ENCODE data around the gene FUT6.
"Not testable (repeated sequence)": the region's sequence is repeated elsewhere in the genome, so short reads cannot be mapped to it uniquely, and the experiment has no call there.

Gene FUT6

DNA sequence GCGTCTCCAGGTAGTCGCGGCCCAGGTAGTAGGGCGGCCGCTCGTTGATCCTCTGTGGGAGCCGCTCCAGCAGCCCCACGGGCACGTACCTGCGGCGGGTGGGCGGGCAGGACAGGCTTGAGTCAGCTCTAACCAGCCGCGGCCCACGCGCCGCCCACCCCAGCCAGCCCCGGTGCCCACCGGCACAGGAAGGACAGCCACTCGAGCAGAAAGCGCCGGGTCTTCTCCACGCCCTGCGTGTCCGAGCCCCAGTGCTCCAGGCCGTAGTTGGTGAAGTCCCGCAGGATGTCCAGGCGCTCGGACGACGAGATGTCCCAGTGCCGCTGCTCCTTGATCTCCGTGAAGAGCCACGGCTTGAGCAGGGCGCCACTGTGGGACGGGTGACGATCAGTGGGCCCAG is 54.1 kb downstream of the FUT6 start:
- DNase-seq (ENCODE audit: low spot score) = no peak

DNA sequence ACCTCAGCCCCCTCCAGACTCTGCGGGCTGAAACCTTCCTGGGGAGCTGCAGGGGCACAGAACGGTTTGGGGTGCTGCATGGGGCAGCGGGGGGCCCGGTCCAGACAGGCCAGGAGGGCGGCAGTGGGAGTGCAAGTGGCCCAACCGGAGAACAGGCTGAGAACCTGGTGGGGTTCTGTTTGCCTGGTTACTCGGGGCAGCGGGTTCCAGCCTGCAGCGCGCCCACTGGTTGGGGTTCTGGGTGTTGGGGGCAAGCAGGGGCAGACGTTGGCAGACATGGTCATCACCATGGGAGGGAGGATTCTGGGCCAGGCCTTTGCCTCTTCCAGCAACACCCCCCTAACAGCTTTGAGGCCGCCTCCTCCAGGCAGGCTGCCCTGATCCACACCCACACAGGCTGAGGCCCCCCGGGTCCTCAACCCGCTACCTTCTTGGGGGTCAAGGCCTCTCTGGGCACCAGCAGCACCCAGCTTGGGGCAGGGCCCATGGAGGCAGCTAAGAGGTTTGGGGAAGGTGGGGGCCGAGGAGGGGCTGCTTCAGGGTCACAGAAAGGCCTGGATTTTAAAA is 54.8 kb downstream of the FUT6 start, which contains the start of gene PRR22:
Gene PRR22, minus strand, starts transcription at position 166 of the 567 bp plus-strand sequence. Its CDS starts 86 bp downstream, at position 80.
- DNase-seq (ENCODE audit: low spot score) = no peak

DNA sequence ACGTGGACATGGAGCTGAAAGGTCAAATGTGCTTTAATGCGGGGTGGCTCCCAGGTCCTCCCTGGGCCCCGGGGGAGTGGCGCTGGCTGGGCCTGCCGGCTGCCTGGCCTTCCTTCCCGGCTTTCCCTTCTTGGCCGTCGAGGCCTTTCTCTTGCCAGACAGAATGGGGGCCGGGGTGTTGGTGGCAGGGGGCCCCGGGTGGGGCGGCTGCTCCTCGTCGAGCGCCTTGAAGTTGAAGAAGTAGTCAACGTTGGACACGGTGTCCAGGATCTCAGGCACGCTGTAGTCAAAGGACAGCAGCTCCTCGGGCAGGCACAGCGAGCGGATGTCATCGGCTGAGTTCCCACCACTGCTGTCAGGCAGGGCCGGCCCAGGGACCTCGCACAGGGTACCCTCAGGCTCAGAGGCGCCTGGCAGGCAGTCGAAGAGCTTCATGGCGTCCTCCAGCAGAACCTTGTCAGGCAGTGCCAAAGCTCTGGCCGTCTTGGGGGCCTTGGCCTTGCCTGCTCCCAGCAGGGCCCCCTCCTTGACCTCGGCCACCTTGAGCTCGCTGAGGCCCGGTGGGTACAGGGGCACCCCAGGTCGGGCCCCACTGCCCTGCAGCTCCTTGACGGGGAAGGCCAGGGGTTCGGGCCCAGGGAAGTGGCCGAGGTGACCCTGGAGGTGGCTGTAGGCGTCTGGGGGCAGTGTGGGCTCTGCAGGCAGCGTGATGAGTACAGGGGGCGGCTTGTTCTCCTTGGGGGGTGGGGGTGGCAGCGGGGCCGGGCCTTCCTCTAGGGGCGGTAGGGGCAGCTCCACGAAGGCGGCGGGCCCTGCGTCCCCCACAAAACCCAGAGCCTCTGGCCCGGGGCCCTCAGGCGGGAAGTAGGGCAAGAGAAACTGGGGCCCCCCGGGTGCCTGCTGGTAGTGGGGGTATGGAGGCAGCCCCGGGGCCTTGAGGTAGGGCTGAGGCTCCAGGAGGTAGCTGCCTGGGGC is 56.3 kb downstream of the FUT6 start:
- DNase-seq (ENCODE audit: low spot score) = no peak

DNA sequence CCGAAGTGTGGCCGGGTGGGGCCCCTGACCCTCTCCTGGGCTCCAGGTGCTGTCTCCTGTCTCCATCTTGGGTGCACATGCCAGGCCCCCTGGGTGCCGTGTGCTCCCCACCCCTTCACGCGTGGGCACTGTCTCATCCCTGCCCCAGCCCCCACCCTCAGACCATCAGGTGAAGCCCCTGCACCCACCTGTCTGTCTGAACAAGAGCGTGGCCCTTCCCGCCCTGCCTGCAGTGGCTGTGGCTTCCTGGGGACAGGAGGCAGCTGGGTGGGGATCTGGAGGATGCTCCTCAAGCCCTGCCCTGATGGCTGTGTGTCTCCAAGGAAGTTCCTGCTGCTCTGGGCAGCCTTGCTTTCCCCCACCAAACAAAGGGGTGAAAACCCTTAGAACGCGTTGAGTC is 57.2 kb downstream of the FUT6 start:
- DNase-seq (ENCODE audit: low spot score) = no peak

DNA sequence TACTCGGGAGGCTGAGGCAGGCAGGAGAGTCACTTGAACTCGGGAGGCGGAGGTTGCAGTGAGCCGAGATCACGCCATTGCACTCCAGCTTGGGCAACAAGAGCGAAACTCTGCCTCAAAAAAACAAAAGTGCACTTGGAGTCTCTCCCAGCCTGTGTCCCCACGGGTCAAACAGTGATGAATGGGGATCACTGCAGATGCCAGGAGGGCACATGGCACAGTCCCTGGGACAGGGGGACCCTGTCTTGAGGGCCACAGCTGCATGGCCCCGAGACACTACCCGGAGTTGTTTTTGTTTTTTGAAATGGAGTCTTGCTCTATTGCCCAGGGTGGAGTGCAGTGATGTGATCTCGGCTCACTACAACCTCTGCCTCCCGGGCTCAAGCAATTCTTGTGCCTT is 58.6 kb downstream of the FUT6 start:
- DNase-seq (ENCODE audit: low spot score) = not testable (repeated sequence)

Measured in germinal center (tissue), 1 donor.